ENCODE results near the gene IFT81. TPM values are rescaled to one million over a fixed set of nuclear protein-coding genes. Genes with fewer than 3 reads are reported as not detected.

IFT81 gene
- total and polyA plus RNA-seq, 2 donors (not counting 3 experiments of a cell fraction or from before 2014, with no cell fraction given) = 2.4 to 9.8 TPM

- Histone ChIP-seq H3K79me2 (ENCODE audit: control insufficient read depth, insufficient read depth, low read length) (no peaks in the 10 kb centered on the region), H3K4me3 (replicated peaks in 1 of 3; ENCODE audit: insufficient read depth in 1 of 3, low read depth in 1 of 3, low read length in 3 of 3) (no peak overlapping the region), H2AFZ (ENCODE audit: low read depth, low read length) (no peak overlapping the region), H3K9me1 (replicated peaks; ENCODE audit: control insufficient read depth, extremely low read depth, insufficient read depth, low read length) (no peaks in the 10 kb centered on the region), H4K20me1 (replicated peaks; ENCODE audit: control insufficient read depth, extremely low read depth, insufficient read depth, low read length) (no peaks in the 10 kb centered on the region), H3K27me3 (ENCODE audit: control insufficient read depth in 2 of 2, insufficient read depth in 2 of 2, low read length in 2 of 2) (no peaks in the 10 kb centered on the region), H3K4me1 (ENCODE audit: control insufficient read depth, extremely low read depth, insufficient read depth, low read length) (no peaks in the 10 kb centered on the region), H3K9me3 (replicated peaks; ENCODE audit: control insufficient read depth, insufficient read depth, low read length) (no peaks in the 10 kb centered on the region), H3K4me2 (ENCODE audit: insufficient read depth, low read length) (no peak overlapping the region), H3K27ac (ENCODE audit: insufficient read depth, low read depth, low read length) (no peak overlapping the region), H3K9ac (replicated peaks; ENCODE audit: extremely low read depth, insufficient read depth, low read length) (no peak overlapping the region), H3K36me3 (ENCODE audit: control insufficient read depth in 2 of 2, extremely low read depth in 1 of 2, insufficient read depth in 2 of 2, low read length in 2 of 2) (no peaks in the 10 kb centered on the region)
- TF ChIP-seq MAX (IDR thresholded peaks at IDR 0.05; ENCODE audit: insufficient read depth, insufficient read length) = no peak
- no peak for TF ChIP-seq JUN (IDR thresholded peaks at IDR 0.05; ENCODE audit: borderline replicate concordance, insufficient read depth, insufficient read length, low read depth)
- TF ChIP-seq POLR2A (IDR thresholded peaks at IDR 0.05; ENCODE audit: low read depth, low read length) = no peak
- TF ChIP-seq CTCF (IDR thresholded peaks at IDR 0.05; ENCODE audit: extremely low read depth in 1 of 2, insufficient read depth in 1 of 2, low read depth in 1 of 2, low read length in 2 of 2) = no peak
- no peak for TF ChIP-seq EZH2 (IDR thresholded peaks at IDR 0.05; ENCODE audit: borderline replicate concordance, low read depth, low read length, severe bottlenecking)
- no peak for TF ChIP-seq POLR2AphosphoS5 (IDR thresholded peaks at IDR 0.05; ENCODE audit: insufficient read depth, low read depth, low read length)
- no peak for TF ChIP-seq MYC (IDR thresholded peaks at IDR 0.05; ENCODE audit: low read depth, low read length)
- TF ChIP-seq GATA2 (IDR thresholded peaks at IDR 0.05; ENCODE audit: insufficient read depth, insufficient read length, low read depth, low read length) = no peak
- no peak for TF ChIP-seq FOS (IDR thresholded peaks at IDR 0.05; ENCODE audit: borderline replicate concordance, insufficient read depth, low read length)
- ChIA-PET POLR2A (no interaction called here), CTCF (no interaction called here)
- dilution Hi-C loops (cut with MboI; ENCODE audit: extremely low pct_ligation_motif_present, low sequenced_read_pairs) (no loop called here), intact Hi-C loops (cut with micrococcal nuclease) (no loop called here)
- no TSS peak for BruUV-seq (replicated peaks)
- no peak for DNase-seq (ENCODE audit: low read depth, low spot score)
- no peak for FAIRE-seq
Measured at GRCh38 chr12:110171636-110172035, 47.5 kb downstream of the IFT81 start.

Measured in endothelial cell of umbilical vein (primary cell).